GM18507 (cell line): ENCODE results near the gene EGR4.

Source experiments
- DNase-seq: peaks from one replicate; pipeline ENCODE4 v3.0.0; 2011; ENCODE audit warnings: low read depth; ENCODE audit not compliant: insufficient read length; ENCODE audit errors: extremely low spot score
- FAIRE-seq: peaks from 2 replicates; lab custom pipeline; 2011; peaks lifted over from hg19 to GRCh38; lab: Jason Lieb, UNC

The EGR4 gene

DNA sequence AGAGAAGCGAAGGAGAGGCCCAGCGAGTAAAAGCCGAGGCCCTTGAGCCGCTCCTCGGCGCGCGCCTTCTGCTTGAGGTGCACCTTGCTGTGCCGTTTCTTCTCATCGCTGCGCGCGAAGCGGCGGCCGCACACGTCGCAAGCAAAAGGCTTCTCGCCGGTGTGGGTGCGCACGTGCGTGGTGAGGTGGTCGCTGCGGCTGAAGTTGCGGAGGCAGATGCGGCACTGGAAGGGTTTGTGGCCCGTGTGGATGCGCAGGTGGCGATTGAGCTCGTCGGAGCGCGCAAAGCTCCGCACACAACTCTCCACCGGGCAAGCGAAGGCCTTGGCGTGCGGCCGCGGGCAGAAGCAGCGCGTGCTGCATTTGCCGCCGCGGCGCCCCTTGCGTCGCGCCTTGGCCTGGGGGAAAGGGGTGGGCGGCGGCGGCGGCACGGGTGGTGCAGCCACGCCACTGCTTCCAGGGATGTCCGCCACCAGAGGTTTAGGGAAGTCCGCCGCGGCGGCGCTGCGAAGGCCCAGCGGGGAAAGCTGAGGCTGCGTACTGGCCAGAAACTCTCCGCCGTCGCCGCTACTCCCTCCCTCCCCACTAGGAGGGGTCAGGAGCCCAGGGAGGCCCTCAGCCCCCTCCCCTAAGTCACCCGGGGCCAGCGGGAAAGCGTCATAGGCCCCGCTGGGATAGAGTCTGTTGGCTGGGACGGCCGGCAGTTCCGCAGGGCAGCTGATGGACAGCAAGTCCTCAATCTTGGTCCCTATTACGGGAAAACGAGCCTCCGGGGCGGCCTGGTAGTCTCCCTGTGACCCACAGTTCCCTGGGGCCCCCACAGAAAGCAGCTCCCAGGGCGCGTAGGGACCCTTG lies 1.7 kb downstream of the EGR4 start:
- FAIRE-seq (no peak), DNase-seq (no peak)

DNA sequence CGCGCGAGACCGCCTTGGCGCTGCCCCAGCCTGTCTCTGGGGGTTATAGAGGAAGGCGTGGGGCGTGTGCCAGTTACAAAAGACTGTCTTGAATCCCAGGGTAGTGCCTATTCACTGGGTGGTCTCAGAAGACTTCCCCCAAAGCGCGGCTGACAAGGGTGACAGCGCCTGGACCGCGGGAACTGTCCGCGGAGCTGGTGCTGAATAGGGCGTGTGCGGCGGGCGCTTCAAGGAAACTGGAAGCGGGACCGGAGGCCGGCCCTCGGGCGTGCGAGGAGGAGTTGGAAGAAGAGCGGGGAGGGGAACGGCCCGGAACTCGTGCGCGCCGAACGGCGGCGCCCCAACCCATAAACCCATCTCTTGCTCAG lies 2.3 kb downstream of the EGR4 start:
- DNase-seq = no peak

DNA sequence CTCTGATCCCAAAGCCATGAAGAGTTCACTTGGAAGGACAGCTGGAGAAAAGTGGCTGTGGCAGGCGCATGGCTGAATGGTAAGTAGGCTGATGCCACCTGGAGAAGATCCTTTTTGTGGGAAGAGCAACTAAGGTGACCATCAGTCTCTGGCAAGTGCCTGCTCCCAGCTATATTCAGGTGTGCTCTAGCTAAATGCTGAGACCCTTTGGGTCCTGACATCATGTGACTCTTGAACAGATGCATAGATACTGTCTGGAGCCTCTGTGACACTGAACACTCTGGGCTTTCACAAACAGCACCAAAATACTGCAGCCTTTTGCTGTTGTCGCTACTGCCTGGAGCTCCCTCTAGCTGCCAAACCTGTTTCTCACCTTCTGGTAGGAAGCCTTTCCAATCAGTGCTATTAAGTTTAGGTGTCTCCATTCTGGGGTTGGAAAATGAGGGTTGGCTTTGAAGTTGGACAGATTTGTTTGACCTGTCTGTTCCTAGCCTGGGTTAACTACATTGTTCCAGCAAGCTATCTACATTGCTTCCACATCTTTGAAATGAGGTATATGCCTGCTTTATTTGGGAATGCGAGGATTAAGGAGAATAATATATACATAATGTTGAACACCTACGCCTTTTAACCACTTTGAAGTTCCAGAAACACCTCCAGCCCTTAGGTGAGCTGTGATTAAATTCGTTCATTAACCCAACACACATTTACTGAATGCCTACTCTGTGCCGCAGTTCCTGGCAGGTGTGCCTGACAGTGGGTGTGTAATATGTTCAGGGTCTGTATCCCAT lies 3.1 kb downstream of the EGR4 start:
- peak; percentile 84 for FAIRE-seq
- no peak for DNase-seq

More for the DNA sequence above, 2.3 kb downstream of the EGR4 start:
- no peak for FAIRE-seq

DNA sequence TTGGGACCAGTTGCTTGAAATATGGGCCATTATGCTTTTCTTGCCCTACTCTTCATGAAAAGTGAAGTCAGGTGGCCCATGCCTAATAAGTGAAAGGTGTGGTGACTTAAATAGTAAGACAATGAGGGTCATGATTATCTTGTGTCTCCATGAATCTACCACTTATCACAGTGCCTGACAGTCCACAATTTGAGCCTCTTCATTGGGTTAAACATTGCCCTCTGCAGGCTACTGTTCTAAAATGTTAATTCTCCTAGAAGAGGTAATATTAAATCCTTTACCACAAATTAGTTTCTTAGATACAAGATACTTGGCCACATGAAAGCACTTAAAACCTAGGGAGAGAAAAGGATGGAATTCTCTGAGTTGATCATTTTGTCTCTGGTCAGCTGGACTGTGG lies 4.0 kb downstream of the EGR4 start:
- DNase-seq = no peak
- no peak for FAIRE-seq

DNA sequence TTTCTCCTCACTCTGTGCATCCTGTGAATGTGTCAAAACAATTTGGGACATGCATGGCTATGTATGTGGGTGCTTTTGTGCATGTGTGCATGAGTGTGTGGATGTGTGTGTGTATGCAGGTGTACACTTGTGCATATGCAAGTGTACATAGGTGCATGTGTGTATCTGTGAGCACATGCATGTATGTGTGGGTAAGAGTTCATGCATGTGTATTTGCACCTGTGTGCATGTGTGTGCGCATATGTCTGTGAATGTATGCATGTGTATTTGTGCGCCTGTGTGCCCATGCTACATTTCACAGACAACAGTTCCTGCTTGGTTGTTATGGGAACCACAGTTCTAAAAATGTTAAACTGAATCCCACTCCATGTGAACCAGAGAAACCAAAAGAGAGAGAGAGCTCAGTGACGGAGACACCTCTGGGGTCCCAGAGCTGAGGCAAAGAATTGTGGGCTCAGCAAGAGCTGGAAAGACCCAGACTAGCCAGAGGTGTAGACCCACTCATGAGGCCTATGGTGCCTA lies 7.2 kb downstream of the EGR4 start:
- FAIRE-seq (no peak), DNase-seq (no peak)

DNA sequence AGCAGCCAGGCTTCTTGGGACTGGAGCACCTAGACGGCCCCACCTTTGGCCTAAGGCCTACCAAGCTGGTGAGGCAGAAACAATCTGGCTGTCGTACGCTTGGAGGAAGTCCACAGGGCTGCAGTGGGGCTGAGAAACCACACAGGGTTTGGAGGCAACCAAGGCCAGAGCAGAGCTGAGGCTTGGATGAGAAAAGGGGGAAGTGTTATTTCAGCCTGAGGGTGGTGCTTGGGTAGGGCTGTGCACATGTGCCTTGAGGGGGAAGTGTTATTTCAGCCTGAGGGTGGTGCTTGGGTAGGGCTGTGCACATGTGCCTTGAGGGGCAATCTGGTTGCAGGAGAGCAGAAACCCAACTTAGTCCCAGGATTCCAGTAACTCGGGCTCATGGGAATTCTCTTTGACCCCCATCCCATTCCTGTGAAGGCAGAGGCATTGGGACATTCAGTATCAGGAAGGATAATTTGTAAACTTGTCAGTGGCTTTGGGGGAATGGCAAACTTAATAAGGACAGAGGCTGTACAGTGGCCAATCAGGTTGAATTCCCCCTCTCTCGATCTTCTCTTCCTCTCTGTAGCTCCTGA lies 8.1 kb downstream of the EGR4 start:
- FAIRE-seq = peak; percentile 92
- DNase-seq = no peak

DNA sequence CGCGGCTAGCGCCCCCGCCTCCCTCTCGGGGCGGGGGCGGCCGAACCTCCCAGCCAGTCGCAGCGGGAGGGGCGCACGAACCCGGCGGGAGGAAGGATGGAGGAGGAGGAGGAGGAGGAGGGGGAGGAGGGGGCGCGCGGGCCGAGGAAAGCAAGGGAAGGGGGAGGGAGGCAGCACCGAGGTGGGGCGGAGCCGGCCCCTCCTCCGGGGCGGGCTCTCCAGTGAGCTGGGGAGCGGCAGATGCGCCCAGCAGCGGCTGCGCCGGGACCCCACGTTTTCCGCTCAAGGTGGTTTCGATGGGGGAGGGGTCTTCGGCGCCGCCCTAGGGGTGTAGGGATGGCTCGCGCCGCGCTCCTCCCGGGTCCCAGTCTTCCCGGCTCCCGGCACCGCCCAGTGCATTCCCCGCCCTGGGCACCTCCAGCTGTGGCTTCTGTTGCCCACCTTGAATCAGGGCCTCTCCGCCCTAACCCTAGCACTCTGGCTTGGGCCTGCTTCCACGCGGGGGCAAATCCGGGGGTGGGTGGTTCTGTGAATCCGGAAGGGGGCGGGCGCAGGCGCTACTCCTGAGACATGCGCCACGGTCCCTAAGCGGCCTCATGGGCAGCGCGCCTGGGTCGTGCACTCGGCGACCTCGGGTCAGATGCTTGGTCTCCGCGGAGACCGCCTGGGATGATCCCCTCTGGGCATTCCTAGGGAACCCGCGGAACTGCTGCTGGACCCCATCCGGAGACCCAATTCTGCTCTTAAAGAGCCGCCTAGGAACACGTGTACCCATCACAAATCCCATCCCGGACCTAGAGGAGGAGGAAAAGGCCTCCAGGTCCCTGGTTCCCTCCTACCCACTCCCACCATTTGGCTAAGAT lies 8.8 kb downstream of the EGR4 start, which contains the start of gene FBXO41:
Gene FBXO41, minus strand, starts transcription at position 183 of the 863 bp plus-strand sequence. CDS start 14,848 bp downstream, outside the sequence.
- FAIRE-seq (peak; percentile 84), DNase-seq (peak; percentile 79)

DNA sequence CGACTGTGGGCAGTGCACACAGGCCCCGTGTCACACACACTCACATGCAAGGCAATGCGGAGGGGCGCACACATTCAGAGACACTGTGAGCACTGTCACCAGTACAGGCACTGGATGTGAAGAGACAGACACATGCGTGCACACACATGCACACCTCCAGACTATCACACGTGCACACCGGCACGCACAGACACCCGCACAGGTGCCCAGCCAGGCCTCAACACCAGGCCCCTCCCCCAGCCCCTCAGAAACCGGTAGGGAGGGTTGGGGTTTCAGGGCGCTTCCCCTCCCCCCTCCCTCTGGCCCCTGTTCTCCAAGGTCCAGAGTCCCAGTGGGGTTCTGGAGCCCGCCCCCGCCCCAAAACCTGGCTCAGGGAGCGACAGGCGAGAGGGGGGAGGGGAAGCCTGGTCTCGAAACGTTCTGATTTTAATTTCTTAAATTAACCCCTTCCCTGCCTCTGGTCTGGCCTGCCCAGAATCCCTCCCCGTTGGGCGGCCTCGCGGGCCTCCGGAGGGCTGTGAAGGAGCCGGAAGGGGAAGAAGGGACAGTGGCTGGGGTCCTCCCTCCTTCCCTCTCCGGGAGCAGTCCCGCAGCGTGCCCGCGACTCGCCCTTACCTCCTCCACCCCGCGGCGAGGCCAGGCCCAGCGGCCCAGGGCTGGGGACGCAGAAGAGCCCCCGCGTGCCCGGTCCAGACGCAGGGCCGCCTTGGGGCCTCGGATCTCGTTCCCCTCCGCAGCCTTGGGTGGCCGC lies 9.6 kb downstream of the EGR4 start:
- peak; percentile 56 for FAIRE-seq
- no peak for DNase-seq

DNA sequence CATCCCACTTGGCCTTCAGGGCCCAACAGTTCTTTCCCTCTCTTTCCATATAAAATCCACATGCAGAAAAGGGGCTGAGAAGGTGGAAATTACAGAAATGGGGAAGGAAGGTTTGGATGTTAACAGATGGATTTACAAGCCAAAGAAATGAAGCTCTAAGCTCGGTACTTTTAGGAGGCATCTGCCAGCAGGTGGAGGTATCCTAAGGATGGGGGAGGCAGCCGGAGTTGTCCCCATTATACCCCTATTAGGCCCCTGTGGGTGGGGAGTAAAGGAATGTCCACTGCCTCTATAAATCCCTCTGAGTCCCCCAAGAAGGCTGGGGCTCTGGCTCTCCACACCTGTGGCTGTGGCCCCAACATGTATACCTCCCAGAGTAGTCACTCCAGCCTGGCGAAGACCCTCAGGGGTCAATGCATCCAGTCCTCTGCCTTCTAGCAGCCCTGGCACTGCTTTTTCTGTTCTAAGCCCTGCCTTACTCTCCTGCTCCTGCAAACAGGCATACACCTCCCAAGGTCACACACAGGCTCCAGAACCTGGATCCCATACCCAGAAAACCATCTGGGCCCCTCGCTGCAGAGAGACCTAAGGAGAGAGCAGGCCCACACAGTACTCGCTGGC lies 10.3 kb downstream of the EGR4 start:
- no peak for DNase-seq
- no peak for FAIRE-seq

DNA sequence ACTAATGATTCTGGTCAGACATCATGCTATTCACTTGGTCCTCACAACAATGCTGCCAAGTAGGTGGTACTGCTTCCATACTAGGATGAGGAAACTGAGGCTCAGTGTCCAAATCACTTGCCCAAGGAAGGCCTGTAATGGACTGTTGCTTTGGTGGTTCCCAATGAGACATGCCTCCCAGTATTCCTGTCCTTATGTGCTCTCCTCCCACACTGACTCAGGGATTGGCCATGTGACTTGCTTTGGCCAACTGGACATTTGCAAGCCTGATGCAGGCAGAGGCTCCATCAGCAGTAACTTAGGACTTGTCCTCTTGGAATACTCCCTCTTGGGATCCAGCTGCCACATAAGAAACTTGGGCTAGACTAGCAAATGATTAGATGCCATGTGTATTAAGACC lies 12.1 kb downstream of the EGR4 start:
- no peak for DNase-seq
- FAIRE-seq = no peak

DNA sequence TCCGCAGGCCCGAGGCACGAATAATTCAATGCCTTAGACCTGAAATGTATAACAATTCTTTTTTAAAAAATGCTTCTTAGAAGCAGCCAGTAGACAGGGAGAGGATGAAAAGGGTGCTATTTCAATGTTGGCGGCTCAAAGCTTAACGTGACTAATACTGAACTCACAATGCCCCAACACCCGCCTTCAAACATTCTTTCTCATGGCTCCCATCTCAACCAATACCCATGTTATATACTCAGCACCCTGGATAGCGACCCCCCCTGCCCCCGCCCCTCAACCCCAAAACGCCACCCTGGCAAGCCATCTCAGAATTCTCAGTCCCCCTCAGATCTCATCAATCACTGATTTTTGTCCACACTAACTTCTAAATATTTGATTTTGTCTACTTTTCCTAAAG lies 13.5 kb downstream of the EGR4 start:
- no peak for FAIRE-seq
- DNase-seq = no peak

DNA sequence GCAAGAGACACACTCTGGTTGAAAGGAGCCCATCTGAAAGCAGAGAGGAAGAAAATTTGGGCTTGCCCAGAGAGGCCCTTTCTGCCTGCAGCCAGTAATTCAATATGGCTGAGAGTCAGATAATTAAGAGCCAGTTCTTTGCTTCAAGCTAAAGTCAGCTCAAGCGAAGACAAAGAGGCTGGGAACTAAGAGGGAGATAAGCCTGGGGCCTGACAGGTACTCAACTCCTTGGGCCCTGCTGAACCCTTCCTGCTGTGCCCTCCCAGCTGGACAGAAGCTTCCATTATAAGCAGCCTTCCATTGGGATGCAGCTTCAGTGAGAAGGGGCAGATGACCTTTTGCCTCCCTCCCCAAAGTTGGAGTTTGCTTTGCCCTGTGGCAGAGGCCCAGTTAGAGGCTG lies 21.1 kb downstream of the EGR4 start:
- no peak for FAIRE-seq
- DNase-seq = no peak

DNA sequence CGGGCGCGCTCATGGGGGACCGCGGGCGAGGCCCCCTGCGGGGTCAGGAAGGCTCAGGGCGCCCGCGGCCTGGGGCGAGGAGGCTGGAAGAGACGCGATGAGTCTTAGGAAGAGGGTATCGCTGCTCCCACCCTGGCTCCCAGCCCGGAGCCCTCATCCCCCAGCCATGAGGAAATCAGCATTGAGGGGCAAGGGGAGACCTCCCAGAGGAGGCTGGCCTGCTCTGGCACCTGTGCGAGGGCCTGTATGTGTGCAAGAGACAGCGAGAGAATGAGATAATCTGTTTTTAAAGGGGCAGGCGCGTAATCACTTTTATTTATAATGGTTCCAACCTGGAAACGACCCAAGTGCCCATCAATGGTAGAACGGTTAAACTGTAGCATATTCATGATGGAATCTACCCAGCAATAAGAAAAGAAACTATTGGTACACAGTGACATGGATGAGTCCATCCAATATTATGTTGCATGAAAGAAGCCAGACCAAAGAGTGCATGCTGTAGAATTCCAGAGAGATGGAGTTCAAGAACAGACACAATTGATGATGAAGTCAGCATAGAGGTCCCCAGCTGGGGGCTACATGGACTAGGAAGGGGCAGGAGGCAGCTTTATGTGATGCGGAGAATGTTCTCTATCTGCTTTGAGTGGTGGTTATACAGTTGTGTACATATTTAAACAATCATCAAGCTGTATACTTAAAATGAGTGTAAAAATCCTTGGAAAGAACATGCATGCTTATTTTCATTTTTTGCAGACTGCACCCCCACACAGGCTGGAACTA lies 23.5 kb downstream of the EGR4 start:
- FAIRE-seq = no peak
- DNase-seq = no peak

DNA sequence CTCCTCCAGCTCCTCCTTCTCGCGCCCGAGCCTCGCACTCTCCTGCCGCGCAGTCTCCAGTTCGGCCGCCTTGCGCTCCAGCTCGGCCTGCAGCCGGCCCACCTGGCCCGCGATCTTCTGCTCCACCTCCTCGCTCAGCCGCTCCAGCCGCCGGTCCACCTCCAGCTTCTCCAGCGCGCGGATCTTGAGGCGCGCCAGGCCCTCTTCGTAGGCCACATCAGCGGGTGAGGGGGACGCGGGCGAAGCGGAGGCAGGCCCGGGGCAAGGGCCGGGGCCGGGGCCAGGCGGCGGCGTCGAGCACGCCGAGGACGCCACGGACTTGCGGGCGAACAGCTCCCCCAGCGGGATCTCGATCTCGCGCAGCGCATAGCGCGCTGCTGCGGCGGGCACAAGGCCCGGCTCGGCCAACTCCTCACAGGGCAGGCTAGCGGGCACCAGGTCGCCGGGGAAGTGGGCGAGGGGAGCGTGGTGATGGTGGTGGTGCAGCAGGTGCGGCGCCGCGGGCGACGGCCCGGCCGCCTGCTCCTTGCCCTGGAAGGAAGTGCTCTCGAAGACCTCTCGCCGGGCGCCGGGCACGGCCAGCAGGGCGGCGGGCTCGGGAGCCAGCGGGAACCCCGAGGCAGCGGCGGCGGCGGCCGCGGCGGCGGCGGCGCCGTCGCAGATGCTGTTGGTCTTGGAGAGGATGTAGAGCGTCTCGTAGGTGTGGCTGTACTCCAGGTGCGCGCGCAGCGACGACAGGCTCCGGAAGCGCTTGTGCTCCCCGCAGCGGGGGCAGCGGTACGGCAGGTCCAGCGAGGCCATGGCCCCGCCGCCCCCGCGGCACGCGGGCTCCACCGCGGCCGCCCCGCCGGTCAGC lies 24.3 kb downstream of the EGR4 start:
- no peak for FAIRE-seq
- DNase-seq = peak; percentile 85

DNA sequence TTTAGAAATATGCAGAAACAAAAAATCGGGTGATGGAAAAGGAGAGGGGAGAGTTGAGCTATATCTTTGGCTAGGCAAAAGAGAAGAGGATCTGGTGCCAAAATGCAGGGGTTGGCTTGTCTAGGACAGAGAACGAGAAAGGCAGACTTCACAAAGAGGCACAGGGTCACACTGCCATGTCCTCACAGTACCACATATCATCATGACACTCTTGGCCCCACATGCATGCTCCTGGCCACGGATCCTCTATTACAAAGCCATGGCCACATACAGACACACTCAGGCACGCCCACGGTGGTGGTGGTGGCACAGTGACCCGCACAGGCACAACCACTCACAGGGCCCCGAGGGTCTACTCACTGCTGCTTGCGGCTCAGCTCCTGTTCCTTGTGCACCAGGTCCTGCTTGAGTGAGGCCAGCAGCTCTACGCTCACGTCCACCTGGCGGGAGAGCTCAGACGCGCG lies 24.9 kb downstream of the EGR4 start:
- DNase-seq (no peak), FAIRE-seq (no peak)

DNA sequence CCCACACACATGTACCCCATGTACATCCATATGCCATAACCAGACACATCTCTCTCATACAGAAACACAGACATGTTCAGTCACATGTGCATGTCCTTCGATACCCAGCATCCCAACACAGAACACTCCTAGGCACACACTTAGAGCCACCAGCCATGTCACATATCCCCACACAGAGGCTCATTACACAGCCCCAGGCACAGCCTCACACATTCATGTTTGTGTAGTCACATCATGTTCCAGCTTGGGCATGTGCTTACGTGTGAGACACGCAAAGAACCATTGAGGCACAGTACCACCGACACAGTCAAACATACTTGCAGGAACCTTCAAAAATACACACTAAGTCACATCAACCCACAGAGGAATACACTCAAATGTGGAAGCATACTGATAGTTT lies 26.3 kb downstream of the EGR4 start:
- FAIRE-seq = no peak

More for the DNA sequence above, 26.3 kb downstream of the EGR4 start:
- no peak for DNase-seq
